Measurements from ENCODE around the gene TANC1. TPM values are rescaled to one million over a fixed set of nuclear protein-coding genes. Genes with fewer than 3 reads are reported as not detected.
A peak's percentile ranks its signal among the peaks of the same experiment; 100 is the strongest.
"Not testable (repeated sequence)": the region's sequence is repeated elsewhere in the genome, so short reads cannot be mapped to it uniquely, and the experiment has no call there.

TANC1 gene
- total RNA-seq, 5 donors from 2014 or later (not counting 1 experiment from before 2014, with no cell fraction given) = 0.26 to 0.61 (median 0.50) TPM

- peaks cover 50 to 64% (median 60%) of the 10 kb centered on the region in 3 donors for H3K4me1 Mint-ChIP-seq
These were observed 123.5 kb downstream of the TANC1 start for GRCh38 chr2:159091976-159092375.

GRCh38 chr2:159093497-159093896 is 125.1 kb downstream of the TANC1 start:
- ChIA-PET POLR2A (interaction anchor here in 1 of 2 donors (0.6 kb wide), 1 partner anchor 938 kb away, joined by 3 read pairs; no protein-coding TSS in a partner anchor), CTCF (interaction anchor here in 1 of 2 donors (0.5 to 2.1 kb wide), 2 partner anchors 19 to 25 kb away, joined by 4 to 10 read pairs; no protein-coding TSS in a partner anchor)
- DNase-seq (no peak), ATAC-seq (replicated peaks in 1 of 4) (no peak)
- H3K4me3 ChIP-seq (ENCODE audit: control insufficient read depth in 1 of 2, extremely low read depth in 1 of 2, low read length in 1 of 2) = no peak overlapping the region
- peaks cover 50 to 55% (median 53%) of the 10 kb centered on the region in 3 donors for H3K4me1 Mint-ChIP-seq
- H3K4me3 Mint-ChIP-seq = peak overlapping the region in 1 of 3 donors; percentile 56
- H3K27me3 Mint-ChIP-seq = no peaks in the 10 kb centered on the region
- no peaks in the 10 kb centered on the region for H3K27me3 ChIP-seq (replicated peaks in 1 of 2; ENCODE audit: control insufficient read depth in 2 of 2, extremely low read depth in 1 of 2, insufficient read depth in 2 of 2, low read length in 1 of 2)
- peaks cover 3% of the 10 kb centered on the region for H3K36me3 Mint-ChIP-seq
- peak overlapping the region; percentile 75 to 82 for H3K27ac Mint-ChIP-seq
- H3K9me3 ChIP-seq = peaks cover 2% of the 10 kb centered on the region
- no peaks in the 10 kb centered on the region for H3K36me3 ChIP-seq (ENCODE audit: control insufficient read depth in 2 of 2, extremely low read depth in 1 of 2, insufficient read depth in 1 of 2, low read length in 1 of 2)
- H3K4me1 ChIP-seq (ENCODE audit: control insufficient read depth in 1 of 2, extremely low read depth in 1 of 2, insufficient read depth in 2 of 2, low read length in 2 of 2) = peaks cover 34 to 42% of the 10 kb centered on the region in 2 experiments
- WGBS (ENCODE audit: insufficient coverage) = no CpG with 5 or more reads among the region's 2 CpGs
- H3K27ac ChIP-seq (ENCODE audit: low read length) = peak overlapping the region; percentile 65
- peaks cover 5 to 14% (median 13%) of the 10 kb centered on the region in 3 donors for H3K9me3 Mint-ChIP-seq

More at GRCh38 chr2:159091976-159092375, 123.5 kb downstream of the TANC1 start:
- peak overlapping the region; percentile 75 to 82 for H3K27ac Mint-ChIP-seq
- peak; percentile 73 to 92 (median 87) for ATAC-seq (replicated peaks in 1 of 4)
- H3K27me3 Mint-ChIP-seq = no peaks in the 10 kb centered on the region
- peaks cover 3% of the 10 kb centered on the region for H3K36me3 Mint-ChIP-seq
- DNase-seq = peak in 22 of 35 experiments; percentile 1 to 45 (median 16)
- H3K4me1 ChIP-seq (ENCODE audit: control insufficient read depth in 1 of 2, extremely low read depth in 1 of 2, insufficient read depth in 2 of 2, low read length in 2 of 2) = peaks cover 34 to 42% of the 10 kb centered on the region in 2 experiments
- peaks cover 2% of the 10 kb centered on the region for H3K9me3 ChIP-seq
- POLR2A ChIA-PET = no interaction called here
- no peak overlapping the region for H3K4me3 ChIP-seq (ENCODE audit: control insufficient read depth in 1 of 2, extremely low read depth in 1 of 2, low read length in 1 of 2)
- H3K27me3 ChIP-seq (replicated peaks in 1 of 2; ENCODE audit: control insufficient read depth in 2 of 2, extremely low read depth in 1 of 2, insufficient read depth in 2 of 2, low read length in 1 of 2) = no peaks in the 10 kb centered on the region
- peak overlapping the region; percentile 63 for H3K27ac ChIP-seq (ENCODE audit: low read length)
- H3K36me3 ChIP-seq (ENCODE audit: control insufficient read depth in 2 of 2, extremely low read depth in 1 of 2, insufficient read depth in 1 of 2, low read length in 1 of 2) = no peaks in the 10 kb centered on the region
- peaks cover 5 to 12% (median 12%) of the 10 kb centered on the region in 3 donors for H3K9me3 Mint-ChIP-seq
- H3K4me3 Mint-ChIP-seq = peak overlapping the region in 2 of 3 donors; percentile 9 to 56
- 25% methylated on average over 3 of the region's 4 CpGs for WGBS (ENCODE audit: insufficient coverage)
- CTCF ChIA-PET = interaction anchor here (0.7 to 2.1 kb wide), 3 partner anchors 27 to 33 kb away, joined by 3 to 10 read pairs (median 3); no protein-coding TSS in a partner anchor

GRCh38 chr2:159094173-159094737 is 125.8 kb downstream of the TANC1 start:
- Mint-ChIP-seq H3K9me3 (peaks cover 5 to 14% (median 13%) of the 10 kb centered on the region in 3 donors), H3K36me3 (peaks cover 3% of the 10 kb centered on the region), H3K4me3 (peak overlapping the region in 1 of 3 donors; percentile 56), H3K27ac (peak overlapping the region; percentile 55 to 82), H3K27me3 (no peaks in the 10 kb centered on the region), H3K4me1 (peaks cover 50 to 53% (median 50%) of the 10 kb centered on the region in 3 donors)
- ChIA-PET CTCF (interaction anchor here in 1 of 2 donors (0.7 to 1.0 kb wide), 2 partner anchors 20 to 25 kb away, joined by 3 to 4 read pairs; no protein-coding TSS in a partner anchor), POLR2A (interaction anchor here in 1 of 2 donors (0.6 kb wide), 1 partner anchor 618 kb away, joined by 5 read pairs; the partner anchor contains the start of gene MARCHF7)
- Histone ChIP-seq H3K27ac (ENCODE audit: low read length) (peak overlapping the region; percentile 39), H3K4me3 (ENCODE audit: control insufficient read depth in 1 of 2, extremely low read depth in 1 of 2, low read length in 1 of 2) (no peak overlapping the region), H3K9me3 (peaks cover 2% of the 10 kb centered on the region), H3K36me3 (ENCODE audit: control insufficient read depth in 2 of 2, extremely low read depth in 1 of 2, insufficient read depth in 1 of 2, low read length in 1 of 2) (no peaks in the 10 kb centered on the region), H3K4me1 (ENCODE audit: control insufficient read depth in 1 of 2, extremely low read depth in 1 of 2, insufficient read depth in 2 of 2, low read length in 2 of 2) (peaks cover 33 to 42% of the 10 kb centered on the region in 2 experiments), H3K27me3 (replicated peaks in 1 of 2; ENCODE audit: control insufficient read depth in 2 of 2, extremely low read depth in 1 of 2, insufficient read depth in 2 of 2, low read length in 1 of 2) (no peaks in the 10 kb centered on the region)
- WGBS (ENCODE audit: insufficient coverage) = 88% methylated on average over 5 of the region's 10 CpGs
- DNase-seq (peak in 1 of 35 experiments; percentile 1), ATAC-seq (replicated peaks in 1 of 4) (peak in 1 of 4 experiments; percentile 43)

- H3K4me1 ChIP-seq (ENCODE audit: control insufficient read depth in 1 of 2, extremely low read depth in 1 of 2, insufficient read depth in 2 of 2, low read length in 2 of 2) = peaks cover 19 to 32% of the 10 kb centered on the region in 2 experiments
- ChIA-PET CTCF (no interaction called here), POLR2A (interaction anchor here (0.7 kb wide), 2 partner anchors 101 to 813 kb away, joined by 6 to 8 read pairs; no protein-coding TSS in a partner anchor)
- Mint-ChIP-seq H3K36me3 (peaks cover 3% of the 10 kb centered on the region), H3K27me3 (no peaks in the 10 kb centered on the region), H3K4me3 (peak overlapping the region in 1 of 3 donors; percentile 7), H3K4me1 (peaks cover 39 to 40% (median 40%) of the 10 kb centered on the region in 3 donors), H3K27ac (peak overlapping the region; percentile 38 to 50), H3K9me3 (peaks cover 5 to 14% (median 13%) of the 10 kb centered on the region in 3 donors)
- no peak overlapping the region for H3K27ac ChIP-seq (ENCODE audit: low read length)
- H3K36me3 ChIP-seq (ENCODE audit: control insufficient read depth in 2 of 2, extremely low read depth in 1 of 2, insufficient read depth in 1 of 2, low read length in 1 of 2) = no peaks in the 10 kb centered on the region
- peaks cover 2% of the 10 kb centered on the region for H3K9me3 ChIP-seq
- no CpG with 5 or more reads among the region's 1 CpG for WGBS (ENCODE audit: insufficient coverage)
- no peak for DNase-seq
- no peak for ATAC-seq (replicated peaks in 1 of 4)
- no peak overlapping the region for H3K4me3 ChIP-seq (ENCODE audit: control insufficient read depth in 1 of 2, extremely low read depth in 1 of 2, low read length in 1 of 2)
- no peaks in the 10 kb centered on the region for H3K27me3 ChIP-seq (replicated peaks in 1 of 2; ENCODE audit: control insufficient read depth in 2 of 2, extremely low read depth in 1 of 2, insufficient read depth in 2 of 2, low read length in 1 of 2)
These were observed 127.4 kb downstream of the TANC1 start for GRCh38 chr2:159095813-159096212.

GRCh38 chr2:159096302-159096855 is 127.9 kb downstream of the TANC1 start:
- H3K9me3 ChIP-seq; H3K4me3 Mint-ChIP-seq; ATAC-seq (replicated peaks in 1 of 4); H3K27ac ChIP-seq (ENCODE audit: low read length); H3K27me3 Mint-ChIP-seq; H3K27me3 ChIP-seq (replicated peaks in 1 of 2; ENCODE audit: control insufficient read depth in 2 of 2, extremely low read depth in 1 of 2, insufficient read depth in 2 of 2, low read length in 1 of 2); H3K36me3 Mint-ChIP-seq; H3K4me3 ChIP-seq (ENCODE audit: control insufficient read depth in 1 of 2, extremely low read depth in 1 of 2, low read length in 1 of 2); DNase-seq; H3K36me3 ChIP-seq (ENCODE audit: control insufficient read depth in 2 of 2, extremely low read depth in 1 of 2, insufficient read depth in 1 of 2, low read length in 1 of 2): not testable (repeated sequence)
- ChIA-PET POLR2A (interaction anchor here (0.7 kb wide), 2 partner anchors 100 to 812 kb away, joined by 6 to 8 read pairs; no protein-coding TSS in a partner anchor), CTCF (interaction anchor here in 1 of 2 donors (0.9 kb wide), 1 partner anchor 22 kb away, joined by 3 read pairs; no protein-coding TSS in a partner anchor)
- Mint-ChIP-seq H3K9me3 (peaks cover 5 to 14% (median 13%) of the 10 kb centered on the region in 3 donors), H3K27ac (peak overlapping the region in 1 of 2 donors; percentile 50), H3K4me1 (peaks cover 34 to 36% (median 36%) of the 10 kb centered on the region in 3 donors)
- peaks cover 14 to 26% of the 10 kb centered on the region in 2 experiments for H3K4me1 ChIP-seq (ENCODE audit: control insufficient read depth in 1 of 2, extremely low read depth in 1 of 2, insufficient read depth in 2 of 2, low read length in 2 of 2)
- 89% methylated on average over 7 of the region's 8 CpGs for WGBS (ENCODE audit: insufficient coverage)

GRCh38 chr2:159096901-159097300 is 128.5 kb downstream of the TANC1 start:
- Mint-ChIP-seq H3K4me1 (peaks cover 29 to 31% (median 30%) of the 10 kb centered on the region in 3 donors), H3K36me3 (peaks cover 3% of the 10 kb centered on the region), H3K9me3 (peaks cover 5 to 14% (median 13%) of the 10 kb centered on the region in 3 donors), H3K4me3 (no peak overlapping the region), H3K27me3 (no peaks in the 10 kb centered on the region), H3K27ac (no peak overlapping the region)
- POLR2A ChIA-PET = no interaction called here
- WGBS (ENCODE audit: insufficient coverage) = 100% methylated on average over 1 of the region's 1 CpG
- no peak for DNase-seq
- no peak overlapping the region for H3K27ac ChIP-seq (ENCODE audit: low read length)
- H3K36me3 ChIP-seq (ENCODE audit: control insufficient read depth in 2 of 2, extremely low read depth in 1 of 2, insufficient read depth in 1 of 2, low read length in 1 of 2) = no peaks in the 10 kb centered on the region
- ATAC-seq (replicated peaks in 1 of 4) = no peak
- peaks cover 2% of the 10 kb centered on the region for H3K9me3 ChIP-seq
- peaks cover 14 to 22% of the 10 kb centered on the region in 2 experiments for H3K4me1 ChIP-seq (ENCODE audit: control insufficient read depth in 1 of 2, extremely low read depth in 1 of 2, insufficient read depth in 2 of 2, low read length in 2 of 2)
- no peaks in the 10 kb centered on the region for H3K27me3 ChIP-seq (replicated peaks in 1 of 2; ENCODE audit: control insufficient read depth in 2 of 2, extremely low read depth in 1 of 2, insufficient read depth in 2 of 2, low read length in 1 of 2)
- H3K4me3 ChIP-seq (ENCODE audit: control insufficient read depth in 1 of 2, extremely low read depth in 1 of 2, low read length in 1 of 2) = no peak overlapping the region
- CTCF ChIA-PET = interaction anchor here in 1 of 2 donors (0.9 kb wide), 1 partner anchor 22 kb away, joined by 3 read pairs; no protein-coding TSS in a partner anchor

All from T-cell (primary cell).